Activated T-helper 1 cell treated with anti-CD3 and anti-CD28 coated beads, Interleukin-12 subunit alpha, Interleukin-12 subunit beta, Interleukin-2, Interleukin-4 antibody, amounts not matched to agents 30 ng/mL and 10 ng/mL and 1 ng/mL, durations not matched to agents 14 hours and 24 hours and 36 hours (primary cell): ENCODE data around the gene STS. TPM values are rescaled to one million over a fixed set of nuclear protein-coding genes. Genes with fewer than 3 reads are reported as not detected.
A peak's percentile ranks its signal among the peaks of the same experiment; 100 is the strongest.

Experiments used
- DNase-seq: peaks from one replicate; pipeline ENCODE4 v3.0.0; 2021; ENCODE audit warnings: low spot score
- H3K27ac Mint-ChIP-seq: one replicate; pipeline ENCODE4 v1.8.0; 2021; ENCODE audit warnings: mild to moderate bottlenecking, mixed read lengths
- H3K27me3 Mint-ChIP-seq: one replicate; pipeline ENCODE4 v1.8.0; 2022; ENCODE audit warnings: mild to moderate bottlenecking, moderate library complexity, mixed read lengths; ENCODE audit not compliant: insufficient read depth
- H3K36me3 Mint-ChIP-seq: one replicate; pipeline ENCODE4 v1.8.0; 2021; ENCODE audit warnings: low read depth, mixed read lengths
- H3K4me1 Mint-ChIP-seq: one replicate; pipeline ENCODE4 v1.8.0; 2021; ENCODE audit warnings: low read depth, mixed read lengths
- H3K4me3 Mint-ChIP-seq: one replicate; pipeline ENCODE4 v1.8.0; 2021; ENCODE audit warnings: mild to moderate bottlenecking, moderate library complexity, mixed read lengths
- H3K9me3 Mint-ChIP-seq: one replicate; pipeline ENCODE4 v1.8.0; 2021; ENCODE audit warnings: mixed read lengths
- intact Hi-C: fragments of 100-400 bp; cut with micrococcal nuclease; formaldehyde crosslinking; loops from one replicate; pipeline ENCODE4 v1.15.1; 2024
- total RNA-seq: library from RNA; stranded (reverse); gene quantifications from 2 replicates; pipeline ENCODE4 v1.2.3, GENCODE V29; 2022

Gene STS
- total RNA-seq, 1 donor from 2014 or later: 1.2 TPM

- no peak for DNase-seq
- intact Hi-C loops: no loop called here
- H3K36me3 Mint-ChIP-seq: no peaks in the 10 kb centered on the region
- H3K4me3 Mint-ChIP-seq: peak overlapping the region; percentile 65
- no peaks in the 10 kb centered on the region for H3K27me3 Mint-ChIP-seq
- H3K4me1 Mint-ChIP-seq: no peaks in the 10 kb centered on the region
- H3K9me3 Mint-ChIP-seq: no peaks in the 10 kb centered on the region
- no peak overlapping the region for H3K27ac Mint-ChIP-seq
Measured at GRCh38 chrX:7146020-7146702, 1.4 kb upstream of the STS start.

GRCh38 chrX:7146703-7147412, 654 bp upstream of the STS start:
- DNase-seq: no peak
- Mint-ChIP-seq H3K27ac (peak overlapping the region; percentile 80), H3K4me3 (peak overlapping the region; percentile 86), H3K36me3 (no peaks in the 10 kb centered on the region), H3K4me1 (no peaks in the 10 kb centered on the region), H3K9me3 (no peaks in the 10 kb centered on the region), H3K27me3 (no peaks in the 10 kb centered on the region)
- intact Hi-C loops: no loop called here

- Mint-ChIP-seq H3K27ac (peak within 1 kb of the TSS; percentile 82), H3K9me3 (no peaks in the 10 kb centered on the region), H3K4me3 (peak within 1 kb of the TSS; percentile 86), H3K4me1 (no peaks in the 10 kb centered on the region), H3K27me3 (no peaks in the 10 kb centered on the region), H3K36me3 (no peaks in the 10 kb centered on the region)
- peak; percentile 80 for DNase-seq
- intact Hi-C loops: loop anchor here (1.0 kb wide), 3 partner anchors 64 to 779 kb away; partner anchors contain the start of gene PNPLA4
Measured at GRCh38 chrX:7147978-7148854, 704 bp downstream of the STS start, which contains the start of gene PUDP. PUDP (minus strand) TSS chrX:7148153; CDS start chrX:7148113, 40 bp downstream.

- Mint-ChIP-seq H3K27ac (no peak overlapping the region), H3K4me1 (no peaks in the 10 kb centered on the region), H3K4me3 (no peak overlapping the region), H3K27me3 (peaks cover 2% of the 10 kb centered on the region), H3K9me3 (no peaks in the 10 kb centered on the region), H3K36me3 (no peaks in the 10 kb centered on the region)
- intact Hi-C loops: no loop called here
- no peak for DNase-seq
Measured at GRCh38 chrX:7149411-7149810, 1.9 kb downstream of the STS start.

GRCh38 chrX:7153231-7153630, 5.7 kb downstream of the STS start:
- Mint-ChIP-seq H3K27me3 (peaks cover 2% of the 10 kb centered on the region), H3K4me3 (no peak overlapping the region), H3K4me1 (no peaks in the 10 kb centered on the region), H3K9me3 (no peaks in the 10 kb centered on the region), H3K27ac (no peak overlapping the region), H3K36me3 (no peaks in the 10 kb centered on the region)
- intact Hi-C loops: no loop called here
- no peak for DNase-seq

GRCh38 chrX:7154041-7154597, 6.6 kb downstream of the STS start:
- intact Hi-C loops: no loop called here
- DNase-seq: no peak
- Mint-ChIP-seq H3K27me3 (peaks cover 2% of the 10 kb centered on the region), H3K36me3 (no peaks in the 10 kb centered on the region), H3K27ac (no peak overlapping the region), H3K4me1 (no peaks in the 10 kb centered on the region), H3K9me3 (no peaks in the 10 kb centered on the region), H3K4me3 (no peak overlapping the region)

- Mint-ChIP-seq H3K36me3 (no peaks in the 10 kb centered on the region), H3K27me3 (peaks cover 2% of the 10 kb centered on the region), H3K27ac (no peak overlapping the region), H3K9me3 (no peaks in the 10 kb centered on the region), H3K4me1 (no peaks in the 10 kb centered on the region), H3K4me3 (no peak overlapping the region)
- intact Hi-C loops: no loop called here
- DNase-seq: no peak
Measured at GRCh38 chrX:7155163-7155562, 7.7 kb downstream of the STS start.

GRCh38 chrX:7156879-7157278, 9.4 kb downstream of the STS start:
- no peaks in the 10 kb centered on the region for H3K9me3 Mint-ChIP-seq
- intact Hi-C loops: no loop called here
- peaks cover 2% of the 10 kb centered on the region for H3K27me3 Mint-ChIP-seq
- H3K4me1 Mint-ChIP-seq: no peaks in the 10 kb centered on the region
- H3K36me3 Mint-ChIP-seq: no peaks in the 10 kb centered on the region
- DNase-seq: no peak
- H3K27ac Mint-ChIP-seq: no peak overlapping the region
- H3K4me3 Mint-ChIP-seq: no peak overlapping the region

- DNase-seq: no peak
- Mint-ChIP-seq H3K4me3 (no peak overlapping the region), H3K27me3 (no peaks in the 10 kb centered on the region), H3K36me3 (no peaks in the 10 kb centered on the region), H3K4me1 (no peaks in the 10 kb centered on the region), H3K27ac (no peak overlapping the region), H3K9me3 (no peaks in the 10 kb centered on the region)
- intact Hi-C loops: no loop called here
Measured at GRCh38 chrX:7158468-7158990, 11.0 kb downstream of the STS start.

GRCh38 chrX:7159149-7159861, 11.8 kb downstream of the STS start:
- no peaks in the 10 kb centered on the region for H3K27me3 Mint-ChIP-seq
- DNase-seq: no peak
- no peak overlapping the region for H3K4me3 Mint-ChIP-seq
- no peak overlapping the region for H3K27ac Mint-ChIP-seq
- H3K4me1 Mint-ChIP-seq: no peaks in the 10 kb centered on the region
- H3K9me3 Mint-ChIP-seq: no peaks in the 10 kb centered on the region
- no peaks in the 10 kb centered on the region for H3K36me3 Mint-ChIP-seq
- intact Hi-C loops: no loop called here

GRCh38 chrX:7163146-7163677, 15.7 kb downstream of the STS start:
- Mint-ChIP-seq H3K27me3 (no peaks in the 10 kb centered on the region), H3K9me3 (no peaks in the 10 kb centered on the region), H3K4me3 (no peak overlapping the region), H3K36me3 (no peaks in the 10 kb centered on the region), H3K4me1 (no peaks in the 10 kb centered on the region), H3K27ac (no peak overlapping the region)
- DNase-seq: no peak
- intact Hi-C loops: no loop called here

GRCh38 chrX:7164174-7164573, 16.7 kb downstream of the STS start:
- DNase-seq: no peak
- Mint-ChIP-seq H3K4me1 (no peaks in the 10 kb centered on the region), H3K36me3 (no peaks in the 10 kb centered on the region), H3K27ac (no peak overlapping the region), H3K4me3 (no peak overlapping the region), H3K9me3 (no peaks in the 10 kb centered on the region), H3K27me3 (no peaks in the 10 kb centered on the region)
- intact Hi-C loops: no loop called here
